Hepatocyte (in vitro differentiated cells): Measurements from ENCODE around the gene SIK3.

Experiments
- CTCF ChIP-seq: fragments of 200-600 bp; sonication (generic); IDR thresholded peaks from 2 replicates; pipeline ENCODE4 v1.5.1; 2016; ENCODE audit warnings: antibody characterized with exemption, mild to moderate bottlenecking; ENCODE audit not compliant: poor library complexity
- EZH2 ChIP-seq: fragments of 200-600 bp; sonication (generic); IDR thresholded peaks from 2 replicates; pipeline ENCODE4 v1.6.1; 2016; ENCODE audit warnings: antibody characterized with exemption, mild to moderate bottlenecking, borderline replicate concordance
- EZH2phosphoT487 ChIP-seq: fragments of 200-600 bp; sonication (generic); IDR thresholded peaks from one replicate; pipeline ENCODE4 v1.6.1; 2018; ENCODE audit warnings: antibody characterized with exemption, mild to moderate bottlenecking, low read depth, moderate library complexity; ENCODE audit not compliant: unreplicated experiment, severe bottlenecking

GRCh38 chr11:116984186-116984585 is 114.0 kb downstream of the SIK3 start:
- TF ChIP-seq CTCF (no peak), EZH2 (no peak), EZH2phosphoT487 (no peak)
